Measurements from ENCODE around the gene GPHA2.

The GPHA2 gene

DNA sequence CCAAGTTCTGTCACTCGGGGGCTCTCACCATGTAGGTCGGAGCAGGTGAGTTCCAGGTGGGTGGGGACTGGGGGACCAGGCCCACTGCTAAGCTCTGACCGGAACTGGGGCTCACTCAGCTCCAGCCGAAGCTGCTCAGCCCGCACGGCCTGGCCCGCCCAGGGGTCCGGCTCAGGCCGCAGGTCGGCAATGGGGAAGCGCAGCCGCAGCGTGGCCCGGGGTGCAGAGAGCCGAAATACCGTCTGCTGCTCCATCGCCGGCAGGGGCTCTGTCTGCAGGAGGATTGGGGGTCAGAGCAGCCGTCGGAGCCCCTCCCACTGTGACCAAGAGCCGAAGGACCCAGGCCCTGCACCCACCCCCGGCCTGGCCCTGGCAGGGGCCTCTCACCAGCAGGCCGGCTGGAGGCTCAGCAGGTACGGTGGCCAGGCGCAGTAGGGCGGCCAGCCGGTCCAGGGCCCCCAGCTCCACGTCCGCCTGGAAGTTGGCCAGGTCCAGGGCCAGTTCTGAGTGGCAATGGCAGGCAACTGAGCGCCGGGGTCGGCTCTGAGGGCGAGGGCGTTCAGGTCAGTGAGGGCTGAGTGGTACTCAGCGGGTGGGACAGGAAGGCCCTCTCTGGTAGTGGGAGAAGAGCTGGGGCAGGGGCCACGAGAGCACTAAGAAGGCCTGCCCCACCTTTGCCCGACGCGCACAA, 25.9 kb downstream of the GPHA2 start:
- FAIRE-seq: no peak

DNA sequence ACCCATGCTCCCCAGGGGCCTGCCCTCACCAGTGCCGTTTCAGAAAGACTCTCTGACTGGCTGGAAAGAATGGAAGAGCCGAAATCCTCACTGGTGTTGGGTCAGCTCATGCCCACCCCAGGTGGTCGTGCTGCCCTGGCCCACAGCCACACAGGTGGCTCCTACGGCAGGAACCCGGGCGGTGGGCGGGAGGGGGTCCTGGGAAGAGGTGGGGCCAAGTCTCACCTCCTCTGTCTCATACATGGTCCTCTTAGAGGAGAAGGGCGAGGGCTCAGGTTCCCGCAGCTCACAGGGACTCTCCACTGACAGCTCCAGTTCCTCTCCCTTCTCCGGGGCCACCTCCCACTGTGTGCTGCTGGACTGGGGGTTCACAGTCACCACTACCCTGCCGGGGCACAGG, 26.9 kb downstream of the GPHA2 start:
- FAIRE-seq: no peak

DNA sequence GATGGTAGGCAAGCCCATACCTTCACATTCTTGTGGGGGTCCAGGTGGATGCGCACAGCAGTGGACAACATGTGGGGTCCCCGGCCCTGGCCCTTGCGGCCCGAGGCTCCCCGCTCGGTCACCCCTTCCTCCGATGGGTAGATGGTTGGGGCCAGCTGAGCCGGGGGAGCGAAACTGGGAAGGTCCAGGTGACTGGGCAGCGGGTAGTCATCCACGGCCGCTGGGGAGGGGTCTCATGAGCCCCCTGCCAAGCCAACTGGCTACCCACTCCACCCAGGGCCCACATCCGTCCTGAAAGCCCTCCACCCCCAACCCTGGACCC, 29.4 kb downstream of the GPHA2 start:
- no peak for FAIRE-seq

DNA sequence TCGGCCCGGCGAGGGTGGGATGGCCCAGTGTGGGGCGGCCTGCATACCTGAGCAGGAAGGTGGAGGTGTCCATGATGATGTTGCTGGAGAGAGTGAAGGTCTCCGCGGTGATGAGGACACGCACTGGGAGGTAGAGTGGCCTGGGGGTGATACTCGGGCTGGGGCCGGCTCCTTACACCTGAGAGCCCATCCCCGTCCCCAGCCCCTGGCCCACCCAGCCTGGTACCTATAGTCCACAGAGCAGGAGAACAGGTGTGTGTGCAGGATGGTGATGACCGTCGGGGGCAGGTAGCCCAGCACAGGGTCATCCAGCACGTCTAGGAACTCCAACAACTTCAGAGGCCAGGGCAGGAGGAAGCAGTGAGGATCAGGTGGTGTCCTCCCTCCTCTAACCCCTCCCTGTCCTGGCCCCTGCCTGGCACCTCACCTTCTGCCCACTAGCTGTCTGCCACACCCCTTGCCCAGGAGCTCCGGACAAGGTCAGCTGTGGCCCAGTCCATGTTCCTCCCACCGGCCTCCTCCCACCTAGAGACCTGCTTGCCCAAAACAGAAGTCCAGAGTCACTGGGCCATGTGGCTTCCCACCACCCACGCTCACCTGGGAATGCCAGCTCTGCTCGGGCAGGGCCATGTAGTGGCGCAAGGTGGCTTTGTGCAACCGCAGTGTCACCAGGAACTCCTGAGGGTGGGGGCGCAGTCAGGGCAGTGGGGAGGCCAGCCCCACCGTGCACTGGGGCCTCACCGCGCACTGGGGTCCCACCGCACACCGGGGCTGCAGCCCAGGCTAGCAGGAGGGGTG, 30.0 kb downstream of the GPHA2 start:
- FAIRE-seq: no peak

DNA sequence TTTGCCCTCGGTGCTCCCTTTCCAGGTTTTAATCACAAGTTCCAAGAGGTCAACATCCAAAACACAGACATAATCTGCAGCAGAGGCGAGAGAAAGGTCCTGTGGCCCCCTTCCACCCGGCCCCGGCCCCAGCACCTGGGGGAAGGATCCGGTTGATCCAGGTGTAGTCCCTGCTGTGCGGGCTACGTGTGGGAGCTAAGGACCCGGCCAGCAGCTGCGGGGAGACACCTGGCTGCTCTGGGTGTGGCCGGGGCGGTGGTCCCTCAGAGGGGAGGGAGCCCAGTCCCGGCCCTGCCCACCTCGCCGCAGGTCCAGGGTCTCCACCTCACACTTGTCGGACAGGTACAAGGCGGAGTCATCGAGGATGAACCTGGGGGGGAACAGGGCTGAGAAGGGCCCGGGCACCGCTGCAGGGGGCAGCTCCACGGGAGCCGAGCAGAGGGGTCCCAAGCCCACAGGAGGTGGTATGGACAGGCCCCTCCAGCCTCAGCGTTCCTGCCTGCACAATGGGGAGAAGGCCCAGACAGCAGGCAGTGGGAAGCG, 32.3 kb downstream of the GPHA2 start:
- no peak for FAIRE-seq

DNA sequence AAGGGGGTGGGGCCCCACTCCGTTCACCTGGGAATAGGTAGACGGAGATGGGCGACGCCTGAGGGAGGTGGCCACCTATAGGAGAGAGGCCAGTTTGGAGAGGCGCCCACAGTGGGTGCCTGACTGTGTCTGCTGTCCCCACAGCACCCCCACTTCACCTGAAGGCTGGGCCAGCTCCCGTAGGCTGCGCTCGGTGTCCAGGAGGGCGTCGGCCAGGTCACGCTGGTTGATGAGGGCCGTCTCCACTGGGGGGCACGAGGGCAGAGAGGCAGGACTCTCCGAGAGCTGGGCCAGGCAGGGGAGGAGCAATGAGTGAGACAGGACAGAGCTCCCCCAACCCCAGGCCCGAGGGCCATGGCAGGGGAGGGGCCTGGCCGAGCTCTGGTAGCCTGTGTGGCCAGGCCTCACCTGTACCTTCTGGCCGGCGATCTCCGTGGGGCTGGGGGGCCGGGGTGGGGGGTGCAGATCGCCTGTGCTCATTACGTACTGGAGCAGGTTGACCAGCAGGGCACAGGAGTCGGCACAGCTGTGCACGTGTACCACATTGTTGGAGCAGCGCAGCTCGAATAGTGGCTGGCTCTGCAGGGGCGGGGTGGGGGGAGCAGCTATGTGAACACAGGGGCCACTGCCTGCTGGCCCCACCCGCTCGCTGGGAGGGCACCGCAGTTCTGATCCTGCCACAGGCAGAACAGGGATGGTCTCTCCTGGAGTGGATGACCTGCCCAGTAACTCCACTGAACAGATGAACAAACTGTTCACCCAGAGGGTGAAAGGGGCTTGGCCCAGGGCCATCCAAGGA, 33.4 kb downstream of the GPHA2 start:
- FAIRE-seq: no peak

DNA sequence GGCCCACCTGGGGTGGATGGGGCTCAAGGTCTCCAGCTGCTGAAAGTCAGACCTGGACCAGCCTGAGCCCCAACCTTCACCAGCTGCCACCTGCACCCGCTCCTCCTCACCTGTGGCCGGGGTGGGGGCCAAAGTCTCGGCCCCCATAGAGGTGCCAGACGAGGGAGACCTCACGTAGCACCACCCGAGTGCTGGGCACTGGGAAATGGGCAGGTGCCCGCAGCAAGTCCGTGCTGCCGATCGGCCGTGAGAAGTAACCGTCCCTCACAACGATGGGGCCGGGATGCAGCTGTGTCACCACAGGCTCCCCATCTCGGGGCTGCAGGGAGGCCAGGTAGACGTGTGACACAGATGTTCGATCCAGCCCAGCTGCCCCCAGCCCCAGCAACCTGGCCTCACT, 34.9 kb downstream of the GPHA2 start:
- no peak for FAIRE-seq

DNA sequence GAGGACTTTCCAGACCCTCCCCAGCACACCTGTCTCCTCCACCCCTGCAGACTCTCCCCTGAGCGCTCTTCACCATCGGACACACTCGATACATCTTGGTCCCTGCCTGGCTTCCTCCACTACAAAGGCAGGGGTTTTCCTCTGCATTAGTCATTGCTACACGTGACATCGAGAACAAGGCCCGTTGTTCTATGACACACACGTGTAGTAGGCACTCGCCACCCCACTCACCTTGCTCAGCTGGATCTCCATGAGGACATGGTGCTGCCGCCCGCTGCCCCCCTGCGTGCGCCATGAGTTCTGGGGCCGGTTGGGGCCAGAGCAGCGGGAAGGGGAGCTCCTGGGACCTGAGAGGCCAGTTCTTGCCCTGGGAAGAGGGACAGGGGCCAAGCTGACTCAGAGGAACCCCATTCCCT, 35.4 kb downstream of the GPHA2 start:
- no peak for FAIRE-seq

DNA sequence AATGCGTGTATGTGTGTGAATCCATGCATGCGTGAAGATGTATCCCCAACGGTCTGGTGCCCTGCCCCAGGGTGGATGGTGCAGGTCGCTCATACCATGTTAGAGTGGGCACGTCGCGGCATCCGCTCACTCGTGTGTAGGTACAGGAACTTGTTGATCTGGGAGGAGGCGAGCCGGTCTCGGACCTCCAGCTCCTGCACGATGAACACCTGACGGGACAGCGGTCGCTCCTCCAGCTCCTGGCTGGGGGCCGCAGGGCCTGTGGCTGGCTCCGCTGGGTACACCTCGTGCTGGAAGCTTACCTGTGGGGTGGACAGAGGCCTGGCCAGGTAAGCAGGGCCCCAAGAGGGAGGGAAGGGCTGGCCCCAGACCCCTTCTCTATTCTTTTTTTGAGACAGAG, 37.2 kb downstream of the GPHA2 start:
- FAIRE-seq: no peak

DNA sequence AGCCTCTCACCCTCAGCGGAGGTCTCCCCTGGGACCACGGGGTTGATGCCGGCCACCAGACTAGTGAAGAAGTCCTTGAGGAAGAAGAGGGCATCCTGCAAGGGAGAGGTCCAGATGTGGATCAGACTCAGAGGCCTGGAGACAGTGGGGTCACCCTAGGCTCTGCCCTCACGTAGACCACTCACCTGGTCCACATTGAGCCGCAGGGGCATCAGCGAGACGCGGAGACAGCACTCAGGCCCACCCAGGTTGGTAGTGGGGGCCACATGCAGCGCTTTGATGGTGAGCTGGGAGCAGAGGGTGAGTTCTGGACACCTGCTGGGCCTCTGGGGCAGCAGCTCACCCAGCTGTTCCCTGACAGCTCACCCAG, 37.6 kb downstream of the GPHA2 start:
- no peak for FAIRE-seq

DNA sequence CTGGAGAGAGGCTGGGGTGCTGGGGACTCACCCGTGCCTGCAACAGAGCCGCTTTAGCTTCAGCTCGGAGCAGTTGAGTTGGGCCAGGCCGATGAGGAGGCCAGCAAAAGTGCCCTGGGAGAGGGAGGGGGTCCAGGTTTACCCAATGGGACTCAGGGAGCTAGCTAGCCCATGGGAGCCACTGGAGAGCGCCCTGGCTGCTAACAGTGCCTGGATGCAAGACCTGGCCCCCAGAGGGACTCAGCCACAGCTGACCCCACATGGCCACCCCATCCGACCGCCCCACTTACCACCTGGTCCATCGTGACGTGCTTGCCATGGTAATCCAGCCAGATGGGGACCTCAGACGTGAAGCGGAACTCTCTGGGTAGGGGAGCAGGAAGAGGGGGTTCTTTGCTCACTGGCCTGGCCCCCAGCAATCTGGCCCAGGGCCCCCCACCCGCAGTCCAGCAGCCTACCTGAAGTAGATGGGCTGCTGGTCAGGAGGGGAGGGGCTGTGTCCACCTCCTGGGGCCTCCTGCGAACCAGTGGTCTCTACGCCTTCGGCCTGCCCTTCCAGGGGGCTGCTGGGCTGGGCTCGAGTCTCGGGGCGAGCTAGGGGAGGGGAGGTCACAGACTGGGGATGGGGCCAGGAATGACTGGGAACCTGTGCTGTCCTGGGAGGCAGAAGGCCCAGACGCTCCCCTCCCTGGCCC, 38.2 kb downstream of the GPHA2 start:
- no peak for FAIRE-seq

DNA sequence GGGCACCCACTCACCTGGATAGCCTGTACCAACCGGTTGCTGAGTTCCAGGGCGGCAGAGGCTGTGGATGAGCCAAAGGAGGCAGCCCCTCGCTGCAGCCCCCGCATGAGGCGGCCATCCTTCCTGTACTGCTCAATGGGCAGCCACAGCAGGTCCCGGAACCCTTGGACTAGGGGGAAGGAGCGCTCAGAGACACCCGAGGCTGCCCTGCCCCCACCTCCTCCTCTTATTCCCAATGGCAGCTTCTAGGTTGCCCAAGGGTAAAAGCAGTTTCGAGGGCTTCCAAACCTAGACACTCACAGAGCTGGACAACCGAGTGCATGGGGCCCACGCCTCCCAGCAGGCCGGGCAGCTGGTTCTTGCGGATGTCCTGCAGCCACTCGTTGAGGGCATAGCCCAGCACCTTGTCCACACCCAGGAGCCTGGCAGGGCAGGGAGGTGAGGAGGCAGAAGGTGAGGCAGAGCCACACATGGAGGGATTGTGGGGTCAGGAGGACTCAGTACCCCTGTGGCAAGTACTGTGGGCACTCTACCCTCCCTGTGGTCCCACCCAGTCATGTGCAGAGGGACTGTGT, 39.2 kb downstream of the GPHA2 start:
- FAIRE-seq: no peak

DNA sequence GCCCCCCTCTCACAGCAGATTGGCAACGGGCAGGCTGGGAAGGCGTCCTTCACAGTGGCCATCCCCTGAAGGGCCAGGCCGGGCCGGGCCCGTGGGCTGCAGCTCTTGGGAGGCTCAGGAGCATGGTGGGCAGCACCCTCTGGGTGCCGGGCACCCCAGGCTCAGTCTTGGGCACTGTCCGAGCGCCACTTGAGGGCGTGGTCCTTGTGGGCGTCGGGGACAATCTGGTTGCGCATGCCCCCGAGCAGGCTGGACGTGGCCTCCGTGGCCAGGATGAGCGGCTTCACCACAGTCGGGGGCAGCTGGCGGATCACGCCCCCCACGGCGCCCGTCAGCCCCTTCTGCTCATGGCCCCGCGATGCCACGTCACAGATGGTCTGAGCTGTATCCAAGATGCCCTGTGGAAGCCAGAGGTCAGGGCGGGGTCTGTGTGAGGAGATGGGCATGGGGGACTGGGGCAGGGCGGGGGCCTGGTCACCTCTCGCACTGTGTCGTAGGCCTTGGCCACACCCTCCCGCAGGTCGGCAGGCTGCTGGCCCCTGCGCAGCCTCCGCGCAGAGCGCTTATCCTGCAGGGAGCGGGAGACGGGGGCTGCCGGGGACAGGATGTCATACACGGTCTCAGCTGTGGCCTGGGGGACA, 40.8 kb downstream of the GPHA2 start:
- no peak for FAIRE-seq

DNA sequence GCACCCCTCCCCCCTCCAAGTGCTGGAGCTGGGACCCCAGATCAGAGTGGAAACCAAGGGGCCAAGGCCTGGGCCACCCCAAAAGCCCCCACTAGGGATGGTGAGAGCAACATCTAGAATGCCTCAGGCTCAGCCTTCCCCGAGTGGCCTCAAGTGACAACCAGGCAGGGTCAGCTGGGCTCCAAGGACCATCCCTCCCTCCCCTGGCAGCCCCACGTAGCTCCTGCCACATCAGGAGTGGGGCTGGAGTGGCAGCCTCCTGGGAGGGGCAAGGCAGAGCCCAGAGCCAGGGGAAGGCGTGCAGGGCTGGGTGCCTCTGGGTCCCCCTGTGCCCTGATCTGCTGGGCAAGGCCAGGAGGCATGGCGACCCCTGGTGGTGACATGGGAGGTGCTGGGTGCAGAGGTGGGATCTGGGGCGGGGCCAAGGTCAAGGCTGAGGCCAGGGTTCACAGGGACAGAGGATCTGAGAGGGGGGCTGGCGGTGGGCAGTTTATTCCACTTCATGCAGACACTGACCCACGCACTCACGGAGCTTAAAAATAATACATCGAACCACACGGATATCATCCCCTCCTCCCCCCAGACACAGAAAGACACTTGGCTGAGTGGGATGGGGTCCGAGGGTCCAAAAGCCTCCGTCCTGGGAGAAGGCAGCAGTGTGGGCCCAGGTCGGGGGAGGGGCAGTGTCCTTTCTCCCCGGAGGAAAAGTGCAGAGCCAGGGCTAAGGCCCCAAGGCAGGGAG, 41.5 kb downstream of the GPHA2 start:
- no peak for FAIRE-seq

DNA sequence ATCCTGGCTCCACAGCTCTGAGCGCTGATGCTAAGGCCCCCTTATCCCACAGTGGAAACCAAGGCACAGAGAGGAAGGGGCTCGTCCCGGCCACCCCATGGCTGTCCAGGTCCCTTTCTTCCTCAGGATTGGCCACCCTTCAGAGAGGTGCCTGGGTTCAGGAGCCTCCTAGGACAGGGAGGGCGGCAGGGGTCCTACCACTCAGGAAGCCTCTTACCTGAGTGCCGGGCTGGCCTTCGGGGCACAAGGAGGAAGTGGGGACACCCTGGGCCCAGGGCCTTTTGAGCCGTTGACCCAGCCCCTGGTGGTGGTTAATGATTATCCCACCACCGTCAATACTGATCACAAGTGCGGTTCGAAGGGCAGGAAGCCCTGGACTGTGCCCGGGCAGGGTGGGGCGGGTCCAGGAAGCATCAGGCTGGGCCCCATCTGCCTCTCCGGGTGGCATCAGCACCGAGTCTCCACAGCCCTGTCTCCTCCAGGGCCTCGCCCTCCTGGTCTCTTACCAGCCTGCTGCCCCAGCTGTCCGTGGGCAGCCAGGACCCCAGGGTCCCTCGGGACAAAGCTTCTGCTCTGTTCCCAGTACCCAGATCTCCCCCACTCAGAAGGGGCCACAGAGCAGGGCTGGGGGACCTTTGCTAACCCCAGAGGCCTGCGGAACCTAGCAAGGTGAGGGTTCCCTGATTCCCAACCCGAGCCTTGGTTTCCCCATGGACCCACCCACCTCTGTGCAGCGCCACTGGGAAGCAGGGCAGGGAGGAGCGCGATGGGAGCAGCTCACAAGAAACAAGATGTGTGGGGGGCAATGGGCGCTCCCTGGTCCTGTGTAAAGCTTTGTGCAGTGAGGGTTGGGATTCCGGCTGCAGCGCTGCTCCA, 42.3 kb downstream of the GPHA2 start:
- FAIRE-seq: no peak

DNA sequence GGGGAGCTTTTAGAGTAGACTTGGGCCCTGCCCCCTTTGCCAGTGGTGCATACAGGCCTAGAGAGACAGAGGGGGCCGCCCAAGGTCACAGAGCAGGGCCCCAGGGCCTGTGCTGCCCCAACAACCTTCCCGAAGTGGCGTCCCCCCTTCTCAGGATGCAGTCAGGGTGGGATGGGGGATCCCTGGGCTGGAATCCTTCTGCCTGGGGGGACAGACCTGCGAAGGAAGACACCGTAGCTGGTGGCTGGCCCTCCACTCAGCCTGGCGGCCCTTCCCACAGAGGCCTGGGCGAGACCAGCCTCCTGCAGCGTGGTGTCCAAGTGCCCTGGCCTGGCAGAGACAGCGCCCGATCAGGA, 42.9 kb downstream of the GPHA2 start:
- no peak for FAIRE-seq

DNA sequence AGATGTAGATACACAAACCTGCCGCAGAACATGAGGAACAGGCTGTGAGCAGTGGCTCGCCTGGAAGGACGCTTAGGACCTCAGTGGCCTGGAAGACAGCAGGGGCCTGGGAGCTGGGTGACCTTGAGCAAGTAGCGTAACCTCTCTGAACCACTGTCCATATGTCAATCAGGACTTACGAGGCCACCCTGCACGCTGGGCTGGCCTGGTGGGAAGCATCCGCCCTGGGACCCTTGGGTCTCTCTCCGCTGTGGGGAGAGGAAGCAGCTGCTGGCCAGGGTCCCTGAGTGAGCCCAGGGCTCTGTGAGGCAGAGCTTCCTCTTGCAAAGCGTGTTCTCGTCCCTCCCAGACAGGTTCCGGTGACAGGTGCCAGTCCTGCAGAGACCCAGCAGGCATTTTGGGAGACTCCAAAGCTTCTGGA, 43.3 kb downstream of the GPHA2 start:
- no peak for FAIRE-seq

DNA sequence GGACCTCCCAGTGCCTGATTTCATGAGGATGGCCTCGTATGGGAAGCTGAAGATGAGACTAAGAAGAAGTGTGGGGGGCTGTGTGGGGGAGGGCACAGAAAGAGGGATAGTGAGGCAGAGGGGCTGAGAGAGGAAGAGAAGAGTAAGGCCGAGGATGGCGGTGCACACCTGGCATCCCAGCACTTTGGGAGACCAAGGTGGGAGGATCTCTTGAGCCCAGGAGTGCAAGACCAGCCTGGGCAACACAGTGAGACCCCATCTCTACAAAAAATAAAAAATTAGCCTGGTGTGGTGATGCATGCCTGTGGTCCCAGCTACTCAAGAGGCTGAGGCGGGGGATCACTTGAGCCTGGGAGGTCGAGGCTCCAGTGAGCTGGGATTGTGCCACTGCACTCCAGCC, 43.8 kb downstream of the GPHA2 start:
- FAIRE-seq: no peak

DNA sequence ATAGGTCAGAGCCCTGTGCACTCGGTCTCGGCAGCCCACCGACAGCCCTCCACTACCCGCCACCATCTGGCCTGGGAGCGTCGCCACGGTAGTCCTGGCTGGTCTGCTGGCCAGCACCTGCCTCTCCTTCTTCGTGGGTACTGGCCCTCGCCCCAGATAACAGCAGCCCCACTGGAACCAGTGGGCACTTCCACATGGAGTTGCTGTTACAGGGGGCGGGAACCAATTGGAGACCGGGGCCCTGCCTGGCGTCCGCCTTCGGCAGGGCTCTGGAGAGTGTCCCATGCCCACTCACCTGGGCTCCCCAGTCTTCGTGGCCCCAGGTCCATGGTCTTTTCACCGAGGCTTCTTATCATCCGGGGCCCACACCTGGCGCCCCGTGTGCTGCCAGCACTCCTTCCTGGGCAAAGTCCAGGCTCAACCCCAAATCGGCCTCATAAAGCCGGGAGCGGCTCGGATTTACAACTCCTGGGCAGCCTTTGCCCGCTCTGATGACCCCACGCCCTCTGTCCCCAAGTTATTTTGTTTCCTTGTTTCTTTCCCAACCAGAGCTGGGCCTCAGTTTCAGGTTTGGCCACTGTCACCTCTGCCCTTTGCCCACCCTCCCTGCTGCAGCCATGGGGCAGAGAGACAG, 44.4 kb downstream of the GPHA2 start:
- no peak for FAIRE-seq

DNA sequence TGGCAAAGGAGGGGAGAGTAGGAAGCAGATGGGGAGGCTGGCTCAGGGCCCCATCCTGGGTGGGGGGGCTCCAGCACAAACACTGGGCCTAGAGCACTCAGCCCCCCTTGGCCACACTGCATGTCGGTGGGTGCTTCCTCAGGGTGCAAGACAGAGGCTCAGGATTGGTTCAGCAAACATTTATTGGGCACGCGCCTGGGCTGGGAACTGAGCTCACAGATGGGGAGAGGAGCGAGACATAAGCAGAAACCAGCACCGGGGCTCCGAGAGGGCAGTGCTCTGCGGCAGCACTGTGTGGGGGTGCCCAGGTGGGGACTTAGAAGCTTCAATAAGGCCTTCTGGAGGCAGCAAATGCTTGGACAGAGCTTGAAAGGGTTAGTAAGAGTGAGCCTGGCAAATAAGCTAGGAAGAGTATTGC, 45.2 kb downstream of the GPHA2 start:
- no peak for FAIRE-seq
